ENCODE data around the gene DNAJC6. TPM values are rescaled to one million over a fixed set of nuclear protein-coding genes. Genes with fewer than 3 reads are reported as not detected.

Gene DNAJC6
- total and polyA plus RNA-seq, 2 of the 13 experiments (the other 11 are each of a cell fraction or from before 2014, with no cell fraction given) = 1.0 to 1.6 TPM

DNA sequence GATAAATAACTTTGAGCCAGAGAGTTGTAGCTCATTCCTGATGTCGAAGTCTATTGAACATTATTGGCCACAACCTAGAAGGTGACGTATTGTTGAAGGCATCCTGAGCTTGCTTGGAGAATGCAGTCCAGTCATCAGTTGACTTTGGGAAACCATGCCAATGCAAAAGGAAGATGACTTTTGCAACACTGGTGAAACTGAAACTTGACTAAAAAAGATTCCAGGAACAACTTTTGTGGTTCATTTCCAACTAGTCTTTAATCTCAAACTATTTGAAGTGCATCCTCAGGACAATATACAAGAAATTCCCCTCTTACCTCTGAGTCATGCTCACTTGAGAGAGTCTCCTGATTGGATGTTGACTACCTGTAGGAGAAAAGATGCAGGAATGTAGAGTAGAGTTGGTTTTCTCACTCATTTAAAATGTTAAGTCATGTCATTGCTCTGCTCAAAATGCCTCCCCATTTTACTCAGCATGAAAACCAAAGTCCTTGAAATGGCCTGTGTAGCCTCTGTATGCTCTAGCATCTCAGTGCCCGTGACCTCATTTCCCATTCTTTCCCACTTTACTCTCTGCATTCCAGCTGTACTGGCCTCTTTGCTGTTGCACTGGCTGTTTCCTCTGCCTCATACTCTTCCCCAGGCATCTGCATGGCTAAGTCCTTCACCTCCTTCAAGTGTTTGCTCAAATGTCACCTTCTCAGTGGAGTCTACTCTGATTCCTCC is 86.7 kb downstream of the DNAJC6 start:
- no peaks in the 10 kb centered on the region for H3K79me2 ChIP-seq (ENCODE audit: insufficient read depth, low read length)
- no peak overlapping the region for H3K9ac ChIP-seq (ENCODE audit: insufficient read depth, low read depth, low read length)
- intact Hi-C loops (cut with micrococcal nuclease; ENCODE audit: unreplicated experiment) (no loop called here), in situ Hi-C loops (cut with HindIII; ENCODE audit: extremely low pct_ligation_motif_present, low pct_unique_long_range_greater_than_20kb) (no loop called here)
- H2AFZ ChIP-seq (ENCODE audit: low read length) = no peak overlapping the region
- ATAC-seq = no peak
- no peak for FAIRE-seq
- ChIA-PET CTCF (ENCODE audit: low intra/inter-chr PET ratio, low total read pairs) (no interaction called here), POLR2A (no interaction called here)
- WGBS (ENCODE audit: low lambda C conversion rate) = 91% methylated on average over 3 of the region's 3 CpGs
- H3K27me3 ChIP-seq (ENCODE audit: control insufficient read depth in 1 of 2, insufficient read depth in 2 of 2, low read length in 2 of 2) = no peaks in the 10 kb centered on the region
- H4K20me1 ChIP-seq (ENCODE audit: insufficient read depth, low read length) = no peaks in the 10 kb centered on the region
- DNase-seq (ENCODE audit: low spot score) = no peak
- no TSS peak for BruUV-seq (replicated peaks)
- TF ChIP-seq RXRA (CRISPR knock-in tag; IDR thresholded peaks at IDR 0.05) (no peak), RBAK (CRISPR knock-in tag; IDR thresholded peaks at IDR 0.05) (no peak)
- no peak overlapping the region for H3K4me3 ChIP-seq (replicated peaks in 1 of 3; ENCODE audit: insufficient read depth in 1 of 3, low read depth in 2 of 3, low read length in 3 of 3)
- H3K4me2 ChIP-seq (ENCODE audit: low read depth, low read length) = no peak overlapping the region
- no peaks in the 10 kb centered on the region for H3K9me3 ChIP-seq (ENCODE audit: low read length)
- H3K27ac ChIP-seq (ENCODE audit: extremely low read length, insufficient read depth, low read length) = no peak overlapping the region
- no peaks in the 10 kb centered on the region for H3K36me3 ChIP-seq (replicated peaks in 1 of 2; ENCODE audit: control insufficient read depth in 1 of 2, insufficient read depth in 2 of 2, low read length in 2 of 2)
- H3K4me1 ChIP-seq (ENCODE audit: insufficient read depth, low read length) = 0 out of 2 replicates have a peak, but pooled peaks cover under 1% of the 10 kb centered on the region

DNA sequence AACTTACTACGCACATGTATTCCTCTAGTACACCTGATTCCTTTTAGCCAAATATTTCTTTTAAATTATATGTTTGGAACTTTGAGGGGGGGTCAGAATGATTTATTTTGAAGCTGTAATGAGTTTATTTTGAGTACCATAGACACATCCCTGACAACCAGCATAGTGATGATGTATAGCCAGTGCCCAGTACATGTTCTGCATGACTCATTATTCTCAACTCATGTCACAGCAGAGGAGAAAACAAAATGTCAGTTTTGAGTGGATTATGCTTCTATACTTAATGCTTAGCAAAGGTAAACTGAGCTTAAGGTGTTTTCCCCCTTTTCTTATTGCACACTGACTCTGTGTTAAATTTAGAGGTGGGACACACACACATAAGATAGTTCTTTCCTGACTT is 88.7 kb downstream of the DNAJC6 start:
- Histone ChIP-seq H3K4me1 (ENCODE audit: insufficient read depth, low read length) (peaks cover 11% of the 10 kb centered on the region), H3K9me3 (ENCODE audit: low read length) (no peaks in the 10 kb centered on the region), H3K36me3 (replicated peaks in 1 of 2; ENCODE audit: control insufficient read depth in 1 of 2, insufficient read depth in 2 of 2, low read length in 2 of 2) (no peaks in the 10 kb centered on the region), H2AFZ (ENCODE audit: low read length) (no peak overlapping the region), H3K4me2 (ENCODE audit: low read depth, low read length) (no peak overlapping the region), H3K79me2 (ENCODE audit: insufficient read depth, low read length) (no peaks in the 10 kb centered on the region), H3K27me3 (ENCODE audit: control insufficient read depth in 1 of 2, insufficient read depth in 2 of 2, low read length in 2 of 2) (no peaks in the 10 kb centered on the region), H4K20me1 (ENCODE audit: insufficient read depth, low read length) (no peaks in the 10 kb centered on the region), H3K27ac (ENCODE audit: extremely low read length, insufficient read depth, low read length) (no peak overlapping the region), H3K9ac (ENCODE audit: insufficient read depth, low read depth, low read length) (no peak overlapping the region), H3K4me3 (replicated peaks in 1 of 3; ENCODE audit: insufficient read depth in 1 of 3, low read depth in 2 of 3, low read length in 3 of 3) (no peak overlapping the region)
- 97% methylated on average over 1 of the region's 1 CpG for WGBS (ENCODE audit: low lambda C conversion rate)
- ChIA-PET POLR2A (no interaction called here), CTCF (ENCODE audit: low intra/inter-chr PET ratio, low total read pairs) (no interaction called here)
- intact Hi-C loops (cut with micrococcal nuclease; ENCODE audit: unreplicated experiment) = no loop called here
- no TSS peak for BruUV-seq (replicated peaks)
- FAIRE-seq (no peak), DNase-seq (ENCODE audit: low spot score) (no peak), ATAC-seq (no peak)
- TF ChIP-seq JARID2 (CRISPR knock-in tag; IDR thresholded peaks at IDR 0.05; ENCODE audit: insufficient replicate concordance) = no peak
- TF ChIP-seq, protein P1, sequence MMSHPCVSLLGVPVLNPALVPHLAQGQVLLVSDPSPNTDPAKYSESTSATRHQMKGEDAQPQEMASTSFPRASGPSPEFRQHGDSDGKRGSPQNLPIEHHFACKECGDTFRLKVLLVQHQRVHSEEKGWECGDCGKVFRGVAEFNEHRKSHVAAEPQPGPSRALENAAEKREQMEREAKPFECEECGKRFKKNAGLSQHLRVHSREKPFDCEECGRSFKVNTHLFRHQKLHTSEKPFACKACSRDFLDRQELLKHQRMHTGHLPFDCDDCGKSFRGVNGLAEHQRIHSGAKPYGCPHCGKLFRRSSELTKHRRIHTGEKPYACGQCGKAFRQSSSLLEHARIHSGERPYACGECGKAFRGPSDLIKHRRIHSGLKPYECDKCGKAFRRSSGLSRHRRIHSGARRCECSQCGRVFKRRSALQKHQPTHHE (CRISPR knock-in tag; IDR thresholded peaks at IDR 0.05; ENCODE audit: borderline replicate concordance) = no peak
- in situ Hi-C loops (cut with HindIII; ENCODE audit: extremely low pct_ligation_motif_present, low pct_unique_long_range_greater_than_20kb) = no loop called here
